ENCODE results near the gene TSPAN11.

Gene TSPAN11

DNA sequence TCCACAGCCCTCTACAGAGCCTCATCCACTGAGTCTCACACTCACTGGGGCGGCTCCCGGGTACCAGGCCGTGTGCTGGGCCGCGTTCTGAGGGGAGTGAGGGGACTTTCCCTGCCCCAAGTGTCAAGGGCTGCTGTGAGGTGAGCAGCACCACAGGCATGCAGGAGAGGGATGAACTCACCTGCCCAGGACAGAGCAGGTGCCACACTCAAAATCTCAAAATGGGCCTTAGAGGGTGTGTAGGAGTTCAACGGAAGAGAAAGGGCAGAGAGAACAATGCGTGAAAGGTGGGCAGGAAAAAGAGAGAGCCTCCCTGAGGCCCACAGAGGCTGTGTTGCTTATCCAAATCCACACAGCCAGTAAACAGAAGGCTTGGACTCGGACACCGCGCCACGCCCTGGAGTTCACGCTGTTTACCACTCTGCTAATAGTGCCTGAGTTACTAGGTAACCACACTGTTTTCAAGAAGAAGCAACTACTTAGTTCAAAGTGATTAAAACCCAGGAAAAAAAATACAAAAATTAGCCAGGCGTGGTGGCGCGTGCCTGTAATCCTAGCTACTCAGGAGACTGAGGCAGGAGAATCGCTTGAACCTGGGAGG lies 32.7 kb downstream of the TSPAN11 start:
- in situ Hi-C loops (cut with HindIII; ENCODE audit: low sequenced_read_pairs) = no loop called here

DNA sequence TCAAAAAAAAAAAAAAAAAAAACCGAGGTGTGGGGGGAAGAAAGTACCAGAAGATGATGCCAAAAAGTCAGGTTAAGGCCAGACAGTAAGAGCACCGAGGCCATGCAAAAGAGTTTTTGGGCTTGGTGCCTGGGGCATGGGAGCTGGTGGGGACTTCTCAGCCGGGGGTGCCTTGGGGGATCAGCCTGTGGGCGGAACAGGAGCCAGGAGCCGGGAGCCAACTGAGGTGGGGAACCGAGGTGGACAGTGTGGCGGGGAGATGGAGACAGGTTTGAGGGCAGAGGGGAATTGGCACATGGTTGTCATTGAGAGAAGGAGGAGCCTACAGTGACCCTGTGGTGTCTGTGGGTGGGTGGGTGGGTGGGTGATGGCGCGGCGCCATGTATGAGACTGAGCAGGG lies 33.2 kb downstream of the TSPAN11 start:
- in situ Hi-C loops (cut with HindIII; ENCODE audit: low sequenced_read_pairs) = no loop called here

DNA sequence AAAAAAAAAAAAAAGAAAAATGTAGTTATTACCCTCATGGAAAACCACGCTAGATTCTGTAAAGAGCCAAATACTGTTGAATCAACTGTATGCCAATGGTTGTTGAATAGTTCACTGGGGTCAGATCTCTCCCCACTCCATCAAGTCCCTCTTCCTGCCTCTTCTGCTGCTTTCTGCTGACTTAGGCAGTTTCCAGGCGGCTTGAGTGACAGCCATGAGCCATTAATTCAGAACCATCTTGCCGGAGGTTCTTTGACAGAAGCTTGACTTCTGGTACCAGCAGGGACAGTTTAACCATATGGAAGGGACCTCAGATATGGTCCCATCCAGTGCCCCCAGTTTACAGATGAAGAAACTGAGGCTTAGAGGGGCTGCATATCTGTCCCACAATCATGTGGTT lies 34.5 kb downstream of the TSPAN11 start:
- in situ Hi-C loops (cut with HindIII; ENCODE audit: low sequenced_read_pairs) = no loop called here

- in situ Hi-C loops (cut with HindIII; ENCODE audit: low sequenced_read_pairs) = no loop called here
These were observed 35.5 kb downstream of the TSPAN11 start for GRCh38 chr12:30962047-30962446.

GRCh38 chr12:30963709-30964564 lies 37.4 kb downstream of the TSPAN11 start:
- in situ Hi-C loops (cut with HindIII; ENCODE audit: low sequenced_read_pairs) = no loop called here

GRCh38 chr12:30964896-30965612 lies 38.5 kb downstream of the TSPAN11 start:
- in situ Hi-C loops (cut with HindIII; ENCODE audit: low sequenced_read_pairs) = no loop called here

- in situ Hi-C loops (cut with HindIII; ENCODE audit: low sequenced_read_pairs) = no loop called here
These were observed 39.1 kb downstream of the TSPAN11 start for GRCh38 chr12:30965613-30965985.

- in situ Hi-C loops (cut with HindIII; ENCODE audit: low sequenced_read_pairs) = no loop called here
These were observed 40.5 kb downstream of the TSPAN11 start for GRCh38 chr12:30967026-30967425.

DNA sequence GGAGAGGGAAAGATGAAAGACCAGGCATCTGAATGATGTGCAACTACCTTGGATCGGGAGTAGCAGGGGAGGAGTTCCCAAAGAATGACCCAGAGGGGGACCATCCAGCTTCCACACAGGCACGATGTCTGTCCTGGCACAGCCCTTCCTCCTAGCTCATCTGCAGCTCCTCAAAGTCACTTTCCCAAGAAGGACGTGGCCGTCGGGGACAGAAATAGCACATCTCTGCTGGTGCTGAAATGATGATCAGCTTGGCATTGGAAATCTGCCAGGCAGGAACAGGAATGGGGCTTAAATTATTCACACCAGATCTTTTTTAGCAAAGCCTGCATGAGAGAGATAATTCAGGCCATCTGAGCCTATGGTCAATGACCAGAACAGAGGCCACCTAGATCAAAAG lies 41.7 kb downstream of the TSPAN11 start:
- in situ Hi-C loops (cut with HindIII; ENCODE audit: low sequenced_read_pairs) = no loop called here

- in situ Hi-C loops (cut with HindIII; ENCODE audit: low sequenced_read_pairs) = no loop called here
These were observed 42.5 kb downstream of the TSPAN11 start for GRCh38 chr12:30969006-30969405.

- in situ Hi-C loops (cut with HindIII; ENCODE audit: low sequenced_read_pairs) = loop anchor here (5.0 kb wide), 1 partner anchor 72 kb away; no protein-coding TSS in a partner anchor
These were observed 43.3 kb downstream of the TSPAN11 start for GRCh38 chr12:30969606-30970395.

GRCh38 chr12:30970559-30971197 lies 44.1 kb downstream of the TSPAN11 start:
- in situ Hi-C loops (cut with HindIII; ENCODE audit: low sequenced_read_pairs) = loop anchor here (5.0 kb wide), 1 partner anchor 72 kb away; no protein-coding TSS in a partner anchor

DNA sequence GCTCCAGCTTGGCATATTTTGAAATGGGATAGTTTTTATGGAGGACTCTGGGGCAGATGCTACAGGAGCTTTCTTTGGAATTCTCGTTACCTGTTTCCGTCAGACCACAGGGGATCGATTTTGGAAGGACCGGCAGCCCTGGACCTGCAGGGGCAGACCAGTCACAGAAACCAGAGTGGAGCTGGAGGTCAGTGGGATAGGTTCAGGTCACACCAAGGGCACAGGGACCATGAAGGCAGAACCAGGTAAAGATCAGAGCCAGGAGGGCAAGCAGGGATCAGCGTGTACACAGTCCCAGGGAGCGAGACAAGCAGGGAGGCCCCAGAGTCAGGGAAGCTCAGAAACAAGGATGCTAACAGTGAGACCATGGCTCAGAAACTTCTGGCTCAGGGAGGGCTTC lies 45.5 kb downstream of the TSPAN11 start:
- in situ Hi-C loops (cut with HindIII; ENCODE audit: low sequenced_read_pairs) = loop anchor here (5.0 kb wide), 1 partner anchor 70 kb away; no protein-coding TSS in a partner anchor

DNA sequence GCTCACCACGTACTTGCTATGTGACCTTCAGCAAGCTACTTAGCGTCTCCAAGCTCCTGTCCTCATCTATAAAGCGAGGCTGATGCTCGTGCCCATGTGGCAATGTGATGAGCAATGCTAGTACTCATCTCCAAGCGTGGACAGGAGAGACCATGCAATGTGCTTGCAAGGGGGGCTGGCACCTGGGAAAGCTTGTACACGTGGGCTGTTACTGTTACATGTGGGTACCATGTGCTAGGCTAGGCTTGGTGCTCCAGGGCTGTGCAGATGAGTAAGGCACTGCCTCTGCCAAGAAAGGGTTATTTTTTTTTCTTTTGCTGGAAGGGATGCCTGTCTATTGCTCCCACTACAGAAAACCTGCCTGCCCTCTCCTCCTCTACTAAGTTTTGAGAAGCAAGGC lies 46.6 kb downstream of the TSPAN11 start:
- in situ Hi-C loops (cut with HindIII; ENCODE audit: low sequenced_read_pairs) = loop anchor here (5.0 kb wide), 1 partner anchor 69 kb away; no protein-coding TSS in a partner anchor

GRCh38 chr12:30973830-30974229 lies 47.3 kb downstream of the TSPAN11 start:
- in situ Hi-C loops (cut with HindIII; ENCODE audit: low sequenced_read_pairs) = loop anchor here (5.0 kb wide), 1 partner anchor 68 kb away; no protein-coding TSS in a partner anchor

GRCh38 chr12:30974746-30975500 lies 48.4 kb downstream of the TSPAN11 start:
- in situ Hi-C loops (cut with HindIII; ENCODE audit: low sequenced_read_pairs) = loop anchor here (5.0 kb wide), 1 partner anchor 67 kb away; no protein-coding TSS in a partner anchor

- in situ Hi-C loops (cut with HindIII; ENCODE audit: low sequenced_read_pairs) = no loop called here
These were observed 49.0 kb downstream of the TSPAN11 start for GRCh38 chr12:30975581-30975980.

GRCh38 chr12:30976206-30976605 lies 49.7 kb downstream of the TSPAN11 start:
- in situ Hi-C loops (cut with HindIII; ENCODE audit: low sequenced_read_pairs) = no loop called here

DNA sequence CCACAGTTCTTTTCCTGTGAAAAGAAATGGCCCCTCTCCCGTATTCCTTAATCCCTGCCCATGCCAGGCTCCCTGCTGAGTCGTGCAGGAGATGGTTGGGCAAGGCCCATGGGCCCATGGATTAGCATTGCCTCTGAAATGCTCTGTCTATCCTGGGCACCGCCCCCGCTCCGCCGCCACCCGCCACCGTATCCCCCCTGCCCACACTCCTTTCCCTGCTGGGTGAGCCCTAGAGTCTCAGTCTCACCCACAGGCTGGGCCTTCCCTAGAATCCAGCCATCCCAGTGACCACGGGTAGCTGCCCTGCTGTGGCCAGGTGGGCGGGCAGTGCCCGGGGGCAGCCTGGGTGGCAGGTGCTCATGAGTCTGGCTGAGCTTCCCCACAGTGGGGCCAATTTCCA lies 50.6 kb downstream of the TSPAN11 start:
- in situ Hi-C loops (cut with HindIII; ENCODE audit: low sequenced_read_pairs) = no loop called here
